KMS-11 (cell line): ENCODE measurements around the gene GJA10.

ENCODE experiments used
- H2AFZ ChIP-seq: fragments of 200-600 bp; sonication (generic); 2 replicates; pipeline ENCODE4 v1.6.1; 2016; ENCODE audit warnings: antibody characterized with exemption, mixed run types, low read depth
- H3K27ac ChIP-seq: fragments of 200-600 bp; sonication (generic); 2 replicates; pipeline ENCODE4 v1.6.1; 2016; ENCODE audit warnings: mild to moderate bottlenecking, mixed run types
- H3K27me3 ChIP-seq: fragments of 200-600 bp; sonication (generic); 2 replicates; pipeline ENCODE4 v1.6.1; 2017; ENCODE audit warnings: mild to moderate bottlenecking, low read depth, mixed run types, moderate library complexity; ENCODE audit not compliant: insufficient read depth
- H3K36me3 ChIP-seq: fragments of 200-600 bp; sonication (generic); 2 replicates; pipeline ENCODE4 v1.6.1; 2017; ENCODE audit warnings: mild to moderate bottlenecking, mixed run types; ENCODE audit not compliant: insufficient read depth
- H3K4me1 ChIP-seq: fragments of 200-600 bp; sonication (generic); 2 replicates; pipeline ENCODE4 v1.6.1; 2016; ENCODE audit warnings: mild to moderate bottlenecking, low read depth, mixed run types; ENCODE audit not compliant: poor library complexity, severe bottlenecking
- H3K4me2 ChIP-seq: fragments of 200-600 bp; sonication (generic); 2 replicates; pipeline ENCODE4 v1.7.0; 2016; ENCODE audit warnings: mild to moderate bottlenecking, mixed run types
- H3K4me3 ChIP-seq: fragments of 200-600 bp; sonication (generic); IDR thresholded peaks from 2 replicates; pipeline ENCODE4 v1.6.1; 2017; ENCODE audit warnings: low read depth, low read length, mixed read lengths; ENCODE audit not compliant: insufficient read depth
- H3K79me2 ChIP-seq: fragments of 200-600 bp; sonication (generic); 2 replicates; pipeline ENCODE4 v1.6.1; 2016; ENCODE audit warnings: low read depth, mixed run types; ENCODE audit not compliant: insufficient read depth
- H3K9ac ChIP-seq: fragments of 200-600 bp; sonication (generic); 2 replicates; pipeline ENCODE4 v1.6.1; 2016; ENCODE audit warnings: mild to moderate bottlenecking, mixed run types
- H4K20me1 ChIP-seq: fragments of 200-600 bp; sonication (generic); 2 replicates; pipeline ENCODE4 v1.6.1; 2016; ENCODE audit warnings: mild to moderate bottlenecking, mixed run types; ENCODE audit not compliant: insufficient read depth
- TF ChIP-seq, protein P1 (sequence below): fragments of 200-600 bp; sonication (generic); conservative IDR thresholded peaks from 2 replicates; pipeline ENCODE4 v1.6.1; 2017; ENCODE audit warnings: low read depth, mild to moderate bottlenecking, antibody characterized with exemption, low read length, moderate library complexity, mixed read lengths

The GJA10 gene

DNA sequence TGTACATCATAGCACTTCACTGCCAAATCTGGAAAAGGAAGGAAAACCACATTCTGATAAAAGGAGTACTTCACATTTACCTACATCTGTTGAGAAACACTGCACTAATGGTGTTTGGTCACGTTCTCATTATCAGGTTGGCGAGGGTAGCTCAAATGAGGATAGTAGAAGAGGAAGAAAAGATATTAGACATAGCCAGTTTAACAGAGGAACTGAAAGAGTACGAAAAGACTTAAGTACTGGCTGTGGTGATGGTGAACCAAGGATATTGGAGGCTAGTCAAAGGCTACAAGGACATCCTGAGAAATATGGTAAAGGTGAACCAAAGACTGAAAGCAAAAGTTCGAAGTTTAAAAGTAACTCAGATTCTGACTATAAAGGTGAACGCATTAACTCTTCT, 32.0 kb upstream of the GJA10 start:
- Histone ChIP-seq H3K27ac (no peak overlapping the region), H3K9ac (no peak overlapping the region), H2AFZ (no peak overlapping the region), H3K4me1 (no peaks in the 10 kb centered on the region), H3K4me2 (no peak overlapping the region), H3K4me3 (no peak overlapping the region), H3K36me3 (peaks cover 3% of the 10 kb centered on the region; the same call in 1 of the 2 replicates), H4K20me1 (no peaks in the 10 kb centered on the region), H3K27me3 (no peaks in the 10 kb centered on the region), H3K79me2 (no peaks in the 10 kb centered on the region)
- TF ChIP-seq, protein P1, sequence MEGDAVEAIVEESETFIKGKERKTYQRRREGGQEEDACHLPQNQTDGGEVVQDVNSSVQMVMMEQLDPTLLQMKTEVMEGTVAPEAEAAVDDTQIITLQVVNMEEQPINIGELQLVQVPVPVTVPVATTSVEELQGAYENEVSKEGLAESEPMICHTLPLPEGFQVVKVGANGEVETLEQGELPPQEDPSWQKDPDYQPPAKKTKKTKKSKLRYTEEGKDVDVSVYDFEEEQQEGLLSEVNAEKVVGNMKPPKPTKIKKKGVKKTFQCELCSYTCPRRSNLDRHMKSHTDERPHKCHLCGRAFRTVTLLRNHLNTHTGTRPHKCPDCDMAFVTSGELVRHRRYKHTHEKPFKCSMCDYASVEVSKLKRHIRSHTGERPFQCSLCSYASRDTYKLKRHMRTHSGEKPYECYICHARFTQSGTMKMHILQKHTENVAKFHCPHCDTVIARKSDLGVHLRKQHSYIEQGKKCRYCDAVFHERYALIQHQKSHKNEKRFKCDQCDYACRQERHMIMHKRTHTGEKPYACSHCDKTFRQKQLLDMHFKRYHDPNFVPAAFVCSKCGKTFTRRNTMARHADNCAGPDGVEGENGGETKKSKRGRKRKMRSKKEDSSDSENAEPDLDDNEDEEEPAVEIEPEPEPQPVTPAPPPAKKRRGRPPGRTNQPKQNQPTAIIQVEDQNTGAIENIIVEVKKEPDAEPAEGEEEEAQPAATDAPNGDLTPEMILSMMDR: no peak

DNA sequence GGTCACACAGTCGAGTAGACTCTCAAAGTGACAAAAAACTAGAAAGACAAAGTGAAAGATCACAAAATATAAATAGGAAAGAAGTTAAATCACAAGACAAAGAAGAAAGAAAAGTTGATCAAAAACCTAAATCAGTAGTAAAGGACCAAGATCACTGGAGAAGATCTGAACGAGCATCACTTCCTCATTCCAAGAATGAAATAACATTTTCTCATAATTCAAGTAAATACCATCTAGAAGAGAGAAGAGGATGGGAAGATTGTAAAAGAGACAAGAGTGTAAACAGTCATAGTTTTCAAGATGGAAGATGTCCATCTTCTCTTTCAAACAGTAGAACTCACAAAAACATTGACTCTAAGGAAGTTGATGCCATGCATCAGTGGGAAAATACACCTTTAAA, 31.6 kb upstream of the GJA10 start:
- TF ChIP-seq, protein P1: no peak
- Histone ChIP-seq H3K79me2 (no peaks in the 10 kb centered on the region), H2AFZ (no peak overlapping the region), H3K4me1 (no peaks in the 10 kb centered on the region), H3K27ac (no peak overlapping the region), H3K4me3 (no peak overlapping the region), H3K9ac (no peak overlapping the region), H3K27me3 (no peaks in the 10 kb centered on the region), H4K20me1 (no peaks in the 10 kb centered on the region), H3K36me3 (peaks cover 3% of the 10 kb centered on the region; the same call in 1 of the 2 replicates), H3K4me2 (no peak overlapping the region)

DNA sequence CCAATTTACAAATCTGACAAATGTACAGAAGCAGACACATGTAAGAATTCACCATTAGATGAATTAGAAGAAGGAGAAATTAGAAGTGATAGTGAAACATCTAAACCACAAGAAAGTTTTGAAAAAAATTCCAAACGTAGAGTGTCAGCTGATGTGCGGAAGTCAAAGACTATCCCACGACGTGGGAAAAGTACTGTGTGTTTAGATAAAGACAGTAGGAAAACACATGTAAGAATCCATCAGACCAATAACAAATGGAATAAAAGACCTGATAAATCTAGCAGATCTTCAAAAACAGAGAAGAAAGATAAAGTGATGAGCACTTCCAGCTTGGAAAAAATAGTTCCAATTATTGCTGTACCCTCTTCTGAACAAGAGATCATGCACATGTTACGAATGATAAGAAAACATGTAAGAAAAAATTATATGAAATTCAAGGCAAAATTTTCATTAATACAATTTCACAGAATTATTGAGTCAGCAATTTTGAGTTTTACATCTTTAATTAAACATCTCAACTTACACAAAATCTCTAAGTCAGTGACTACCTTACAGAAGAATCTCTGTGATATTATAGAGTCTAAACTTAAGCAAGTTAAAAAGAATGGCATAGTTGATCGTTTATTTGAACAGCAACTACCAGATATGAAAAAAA, 28.1 kb upstream of the GJA10 start:
- H3K4me2 ChIP-seq: no peak overlapping the region
- H3K27me3 ChIP-seq: no peaks in the 10 kb centered on the region
- H2AFZ ChIP-seq: no peak overlapping the region
- no peak overlapping the region for H3K4me3 ChIP-seq
- TF ChIP-seq, protein P1: no peak
- no peaks in the 10 kb centered on the region for H3K4me1 ChIP-seq
- no peak overlapping the region for H3K27ac ChIP-seq
- H4K20me1 ChIP-seq: no peaks in the 10 kb centered on the region
- H3K9ac ChIP-seq: no peak overlapping the region
- no peaks in the 10 kb centered on the region for H3K79me2 ChIP-seq
- H3K36me3 ChIP-seq: peaks cover 3% of the 10 kb centered on the region; the same call in 1 of the 2 replicates

DNA sequence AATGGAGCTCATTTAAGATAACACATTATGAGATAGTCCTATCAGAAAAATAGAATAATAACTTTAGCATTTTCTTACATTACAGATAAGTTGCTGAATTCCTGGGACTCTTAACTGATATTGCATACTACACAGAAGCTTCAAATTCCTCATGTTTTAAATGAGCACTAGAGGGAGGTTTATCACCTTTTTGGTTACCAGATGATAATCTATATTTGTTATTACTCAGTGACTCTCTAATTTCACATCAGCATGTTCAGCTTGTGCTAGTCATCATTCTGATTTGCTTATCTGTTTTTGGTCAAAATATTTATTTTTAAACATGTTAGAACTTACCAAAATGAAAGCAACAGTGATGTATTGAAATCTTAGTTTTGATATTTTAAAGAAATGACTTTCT, 20.5 kb upstream of the GJA10 start:
- no peak overlapping the region for H3K27ac ChIP-seq
- H3K27me3 ChIP-seq: no peaks in the 10 kb centered on the region
- H3K36me3 ChIP-seq: no peaks in the 10 kb centered on the region
- H3K4me1 ChIP-seq: no peaks in the 10 kb centered on the region
- no peak overlapping the region for H3K4me3 ChIP-seq
- no peak overlapping the region for H2AFZ ChIP-seq
- no peak overlapping the region for H3K4me2 ChIP-seq
- H3K79me2 ChIP-seq: no peaks in the 10 kb centered on the region
- no peaks in the 10 kb centered on the region for H4K20me1 ChIP-seq
- no peak overlapping the region for H3K9ac ChIP-seq
- TF ChIP-seq, protein P1: no peak
